ENCODE data around the gene RNF34.

DNA sequence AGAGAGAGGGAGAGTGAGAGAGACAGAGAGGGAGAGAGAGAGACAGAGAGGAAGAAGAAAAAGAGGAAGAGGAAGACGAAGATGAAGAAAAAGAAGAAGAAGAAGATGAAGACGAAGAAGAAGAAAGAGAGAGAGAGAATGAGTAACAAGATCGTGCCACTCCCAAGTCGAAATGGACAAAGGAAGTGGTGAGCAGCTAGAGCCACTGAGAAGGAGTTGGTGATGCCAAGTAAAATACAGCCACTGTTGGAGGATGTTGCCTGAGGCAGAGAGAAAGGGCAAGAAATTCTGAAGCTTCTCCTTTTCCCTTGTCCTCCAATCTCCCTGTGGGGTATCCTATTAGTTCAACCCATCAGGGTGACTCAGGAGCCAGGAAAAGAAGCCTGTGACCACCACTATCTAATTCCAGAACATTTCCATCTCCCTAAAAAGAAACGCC, 35.2 kb upstream of the RNF34 start:
- TF ChIP-seq CTCF (IDR thresholded peaks at IDR 0.05), result no peak
- no peak for TF ChIP-seq POLR2A (IDR thresholded peaks at IDR 0.05)
